BLaER1 (cell line): ENCODE data around the gene CASP5.

Experiments used
- H3K27ac ChIP-seq: shearing (Covaris generic); formaldehyde crosslinking; 2 replicates; pipeline ENCODE4 v1.8.1; 2022
- H3K27me3 ChIP-seq: shearing (Covaris generic); formaldehyde crosslinking; 2 replicates; pipeline ENCODE4 v1.8.1; 2022
- H3K36me3 ChIP-seq: shearing (Covaris generic); formaldehyde crosslinking; 2 replicates; pipeline ENCODE4 v1.8.1; 2022
- H3K4me1 ChIP-seq: shearing (Covaris generic); formaldehyde crosslinking; 2 replicates; pipeline ENCODE4 v1.8.1; 2022
- H3K4me2 ChIP-seq: shearing (Covaris generic); formaldehyde crosslinking; 2 replicates; pipeline ENCODE4 v1.8.1; 2022
- H3K4me3 ChIP-seq: shearing (Covaris generic); formaldehyde crosslinking; 2 replicates; pipeline ENCODE4 v1.8.1; 2022
- H3K9ac ChIP-seq: shearing (Covaris generic); formaldehyde crosslinking; 2 replicates; pipeline ENCODE4 v1.8.1; 2022
- H3K9me3 ChIP-seq: shearing (Covaris generic); formaldehyde crosslinking; 2 replicates; pipeline ENCODE4 v1.8.1; 2022
- H4K20me1 ChIP-seq: shearing (Covaris generic); formaldehyde crosslinking; 2 replicates; pipeline ENCODE4 v1.8.1; 2022
- Cebpa-rat ChIP-seq: shearing (Covaris generic); IDR thresholded peaks from 2 replicates; pipeline ENCODE4 v1.8.1; 2022

The CASP5 gene

DNA sequence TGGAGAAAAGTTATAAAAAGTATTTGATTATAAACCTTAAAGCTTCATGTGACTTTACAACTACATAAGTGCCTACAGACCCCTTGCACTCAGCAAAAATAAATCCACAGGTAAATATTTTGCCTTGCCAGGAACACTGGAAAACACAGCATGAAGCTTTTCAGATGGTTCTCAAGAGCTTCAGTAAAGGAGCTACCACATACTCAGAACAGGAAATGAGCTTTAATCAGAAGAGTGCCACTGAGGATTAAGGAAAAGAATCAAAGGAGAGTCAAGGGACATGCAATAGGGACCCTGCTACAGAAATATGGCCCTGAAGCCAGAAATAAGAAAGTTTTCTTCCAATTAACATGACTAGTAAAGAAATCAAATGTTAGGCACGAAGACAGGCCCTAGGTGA lies 10.8 kb upstream of the CASP5 start:
- Histone ChIP-seq H3K4me2 (no peak overlapping the region), H3K27ac (no peak overlapping the region), H4K20me1 (no peaks in the 10 kb centered on the region), H3K4me1 (0 out of 2 replicates have a peak, but pooled peaks cover 8% of the 10 kb centered on the region), H3K9me3 (peaks cover 18% of the 10 kb centered on the region), H3K9ac (no peak overlapping the region), H3K27me3 (no peaks in the 10 kb centered on the region), H3K4me3 (no peak overlapping the region), H3K36me3 (no peaks in the 10 kb centered on the region)
- no peak for TF ChIP-seq Cebpa-rat

DNA sequence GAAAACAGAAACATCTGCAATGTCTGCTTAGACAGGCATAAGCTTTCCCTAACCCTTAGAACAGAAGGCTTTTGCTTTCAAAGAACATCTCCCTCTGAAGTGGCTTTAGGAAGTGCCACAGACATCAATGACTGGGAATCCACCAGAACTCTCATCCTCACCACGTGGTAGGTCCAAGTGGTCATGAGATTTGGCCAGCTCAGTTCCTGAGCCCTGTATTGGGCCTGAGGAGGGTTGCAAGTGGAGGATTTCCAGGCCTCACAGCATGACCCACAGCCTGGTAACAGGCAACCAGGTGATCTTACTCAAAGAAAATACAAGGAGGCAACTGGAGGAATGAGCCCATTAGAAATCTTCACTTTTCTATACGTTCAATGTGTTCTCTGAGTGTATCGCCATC lies 10.4 kb upstream of the CASP5 start:
- no peak overlapping the region for H3K4me3 ChIP-seq
- H3K4me2 ChIP-seq, result no peak overlapping the region
- peaks cover 16% of the 10 kb centered on the region for H3K9me3 ChIP-seq
- no peaks in the 10 kb centered on the region for H3K27me3 ChIP-seq
- H3K36me3 ChIP-seq, result no peaks in the 10 kb centered on the region
- H4K20me1 ChIP-seq, result no peaks in the 10 kb centered on the region
- no peak overlapping the region for H3K27ac ChIP-seq
- no peak for TF ChIP-seq Cebpa-rat
- 0 out of 2 replicates have a peak, but pooled peaks cover 8% of the 10 kb centered on the region for H3K4me1 ChIP-seq
- no peak overlapping the region for H3K9ac ChIP-seq

DNA sequence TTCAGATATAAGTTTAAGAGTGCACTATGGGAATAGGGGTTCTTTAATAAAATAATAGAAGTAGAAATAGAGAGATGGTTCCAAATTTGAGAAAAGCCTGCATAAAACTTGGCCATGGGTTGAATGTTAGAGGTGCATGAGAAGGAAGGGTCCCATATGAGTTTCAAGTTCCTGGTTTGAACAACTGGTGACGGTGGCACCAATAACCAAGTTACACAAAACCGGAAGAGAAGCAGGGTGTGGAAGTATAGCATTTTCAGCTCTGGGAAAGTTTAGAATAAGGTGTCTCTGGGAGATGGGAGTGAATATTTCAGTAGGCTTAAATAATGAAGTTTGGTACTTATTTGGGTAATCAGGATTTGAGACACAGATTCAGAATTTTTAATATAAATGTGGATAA lies 9.5 kb upstream of the CASP5 start:
- Histone ChIP-seq H4K20me1 (no peaks in the 10 kb centered on the region), H3K4me3 (no peak overlapping the region), H3K4me1 (0 out of 2 replicates have a peak, but pooled peaks cover 8% of the 10 kb centered on the region), H3K9ac (no peak overlapping the region), H3K4me2 (no peak overlapping the region), H3K27me3 (no peaks in the 10 kb centered on the region), H3K36me3 (no peaks in the 10 kb centered on the region), H3K27ac (no peak overlapping the region), H3K9me3 (peaks cover 7% of the 10 kb centered on the region)
- no peak for TF ChIP-seq Cebpa-rat

DNA sequence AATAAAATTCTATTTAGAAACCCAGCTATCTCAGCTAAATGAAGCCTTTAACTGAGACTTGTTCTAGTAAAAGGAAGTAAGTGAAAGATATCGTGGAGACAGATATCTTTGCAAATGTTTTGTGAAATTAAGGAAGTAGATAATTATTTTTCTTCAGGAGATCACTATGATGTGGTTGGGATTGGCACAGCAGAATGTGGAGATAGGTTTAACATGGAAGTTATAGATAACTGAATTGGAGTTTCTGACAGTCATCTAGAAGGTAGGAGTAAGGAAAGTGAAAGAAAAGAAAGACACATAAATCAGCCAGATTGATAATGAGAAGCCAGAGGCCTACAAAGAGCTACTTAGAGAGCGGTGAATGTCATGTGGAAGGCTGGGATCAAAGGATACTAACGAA lies 4.7 kb upstream of the CASP5 start:
- Histone ChIP-seq H3K36me3 (no peaks in the 10 kb centered on the region), H3K4me2 (no peak overlapping the region), H3K27me3 (no peaks in the 10 kb centered on the region), H3K9me3 (no peaks in the 10 kb centered on the region), H3K4me1 (peaks cover 10% of the 10 kb centered on the region), H4K20me1 (no peaks in the 10 kb centered on the region), H3K4me3 (no peak overlapping the region), H3K9ac (no peak overlapping the region), H3K27ac (no peak overlapping the region)
- no peak for TF ChIP-seq Cebpa-rat

DNA sequence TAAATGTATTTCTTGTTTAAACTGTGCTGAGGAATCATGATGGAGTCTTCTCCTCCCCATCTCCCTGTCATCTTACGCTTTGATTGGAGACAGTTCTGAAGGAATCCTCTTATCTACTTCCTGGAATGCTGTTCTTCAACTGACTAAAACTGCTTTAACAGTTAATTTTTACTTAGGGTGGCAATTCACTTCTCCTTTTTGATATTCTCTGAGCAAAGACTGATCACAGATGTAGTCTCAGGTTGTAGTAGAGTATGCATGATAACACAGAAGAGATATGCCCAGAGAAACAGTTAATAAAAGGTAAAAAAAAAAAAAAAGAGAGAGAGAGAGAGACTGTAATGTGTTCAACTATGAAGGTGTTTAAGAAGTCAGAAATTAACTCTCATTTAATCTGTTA lies 1.4 kb upstream of the CASP5 start:
- peaks cover 11% of the 10 kb centered on the region for H3K4me1 ChIP-seq
- H3K27me3 ChIP-seq, result no peaks in the 10 kb centered on the region
- no peak overlapping the region for H3K27ac ChIP-seq
- no peaks in the 10 kb centered on the region for H3K36me3 ChIP-seq
- H3K9me3 ChIP-seq, result no peaks in the 10 kb centered on the region
- TF ChIP-seq Cebpa-rat, result no peak
- H4K20me1 ChIP-seq, result no peaks in the 10 kb centered on the region
- no peak overlapping the region for H3K9ac ChIP-seq
- no peak overlapping the region for H3K4me2 ChIP-seq
- no peak overlapping the region for H3K4me3 ChIP-seq

DNA sequence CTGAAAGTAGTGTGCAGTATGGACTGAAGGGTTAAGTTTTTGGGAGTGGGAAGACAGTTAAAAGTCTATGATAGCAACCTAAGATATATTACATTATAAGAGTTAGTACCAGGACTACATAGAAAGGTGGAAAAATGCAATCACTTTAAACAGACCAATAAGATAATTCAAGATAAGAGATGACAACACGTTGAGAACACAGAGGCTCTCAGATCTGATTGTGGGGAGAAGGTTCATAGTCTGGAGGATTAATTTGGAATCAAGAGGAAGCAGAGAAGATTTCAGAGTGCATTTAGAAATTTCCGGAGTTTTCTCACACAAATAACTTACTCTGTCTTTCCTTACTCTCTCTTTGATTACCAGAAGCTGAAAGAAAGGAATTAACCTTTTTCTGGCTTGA lies 441 bp downstream of the CASP5 start:
- Histone ChIP-seq H4K20me1 (no peaks in the 10 kb centered on the region), H3K36me3 (no peaks in the 10 kb centered on the region), H3K4me3 (no peak overlapping the region), H3K27me3 (no peaks in the 10 kb centered on the region), H3K27ac (no peak overlapping the region), H3K4me1 (peaks cover 11% of the 10 kb centered on the region), H3K4me2 (no peak overlapping the region), H3K9ac (no peak overlapping the region), H3K9me3 (no peaks in the 10 kb centered on the region)
- no peak for TF ChIP-seq Cebpa-rat

DNA sequence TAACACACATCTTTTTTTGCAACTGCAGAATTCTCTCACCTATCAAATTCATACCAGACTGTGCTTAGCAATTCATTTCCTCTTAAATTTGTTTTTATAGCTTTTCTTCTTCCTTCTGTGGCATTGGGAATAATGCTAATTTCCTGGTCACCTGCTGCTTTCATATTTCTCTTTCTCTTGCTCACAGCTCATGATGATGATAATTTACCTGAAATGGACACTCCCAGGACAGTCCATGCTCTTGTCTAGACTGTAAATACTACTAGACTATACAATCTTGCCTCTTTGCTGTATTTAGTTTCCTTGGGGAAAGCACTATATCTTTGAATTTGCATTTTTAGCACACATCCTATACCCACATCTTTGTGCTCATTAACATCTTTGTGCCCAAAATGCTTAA lies 15.5 kb downstream of the CASP5 start:
- H3K27ac ChIP-seq, result no peak overlapping the region
- H3K9me3 ChIP-seq, result no peaks in the 10 kb centered on the region
- no peak overlapping the region for H3K4me2 ChIP-seq
- no peaks in the 10 kb centered on the region for H3K4me1 ChIP-seq
- no peak overlapping the region for H3K4me3 ChIP-seq
- no peaks in the 10 kb centered on the region for H3K27me3 ChIP-seq
- no peak for TF ChIP-seq Cebpa-rat
- H4K20me1 ChIP-seq, result no peaks in the 10 kb centered on the region
- no peaks in the 10 kb centered on the region for H3K36me3 ChIP-seq
- H3K9ac ChIP-seq, result no peak overlapping the region

DNA sequence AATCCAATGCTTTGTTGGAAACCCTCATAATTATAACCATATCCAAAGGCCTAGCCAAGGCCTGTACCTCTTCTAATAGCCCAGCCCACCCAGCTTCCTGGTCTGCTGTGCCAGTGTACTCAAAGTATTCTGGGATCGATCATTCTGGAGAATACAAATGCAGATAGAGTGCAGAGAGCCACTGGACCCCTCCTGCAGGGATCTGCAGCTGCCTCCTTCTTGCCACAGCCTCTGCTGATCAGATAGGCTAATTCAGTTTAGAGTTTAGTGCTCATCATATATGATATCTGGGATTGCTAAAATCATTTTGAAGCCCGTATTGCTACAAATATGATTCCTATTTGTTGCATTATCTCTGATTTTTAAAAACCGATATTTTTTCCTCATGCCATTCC lies 17.5 kb downstream of the CASP5 start:
- Histone ChIP-seq H3K27ac (no peak overlapping the region), H4K20me1 (no peaks in the 10 kb centered on the region), H3K4me2 (no peak overlapping the region), H3K9ac (no peak overlapping the region), H3K4me3 (no peak overlapping the region), H3K4me1 (no peaks in the 10 kb centered on the region), H3K9me3 (no peaks in the 10 kb centered on the region), H3K36me3 (no peaks in the 10 kb centered on the region), H3K27me3 (no peaks in the 10 kb centered on the region)
- no peak for TF ChIP-seq Cebpa-rat

DNA sequence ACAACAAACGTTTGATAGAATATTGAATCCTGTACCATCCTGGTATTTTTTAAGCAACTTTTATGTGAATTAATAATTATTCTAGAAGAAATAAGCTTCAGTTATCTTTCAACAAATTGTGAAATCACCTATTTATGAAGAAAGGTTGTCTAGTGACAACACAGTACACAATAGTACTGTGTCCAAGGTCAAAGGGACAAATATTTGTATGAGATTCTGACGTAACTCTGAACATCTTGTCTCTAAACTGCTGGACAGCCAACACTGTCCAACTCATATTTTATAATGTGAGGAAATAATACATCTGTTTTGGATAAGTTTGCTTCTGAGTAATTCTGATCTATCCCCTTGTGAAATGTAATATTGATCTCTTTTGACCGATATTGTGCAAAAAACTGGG lies 18.9 kb downstream of the CASP5 start:
- H3K36me3 ChIP-seq, result no peaks in the 10 kb centered on the region

DNA sequence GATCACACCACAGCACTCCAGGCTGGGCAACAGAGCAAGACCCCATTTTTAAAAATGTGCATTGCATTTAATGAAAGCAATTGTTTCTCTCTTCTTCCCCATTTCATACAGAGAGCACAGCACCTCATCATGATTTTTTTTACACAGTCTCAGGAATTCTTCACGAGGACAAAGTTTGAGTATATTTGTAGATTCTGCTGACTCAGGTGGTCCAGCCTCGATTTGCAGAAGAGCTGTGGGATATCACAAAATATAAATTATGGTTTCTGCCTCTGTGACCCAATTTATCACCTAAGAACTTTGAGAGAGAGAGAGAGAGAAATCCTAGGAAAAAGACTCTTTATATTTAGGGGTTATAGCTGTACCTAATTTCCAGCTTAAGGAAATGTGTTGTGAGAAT lies 19.8 kb downstream of the CASP5 start:
- Histone ChIP-seq H3K27me3 (no peaks in the 10 kb centered on the region), H3K36me3 (no peaks in the 10 kb centered on the region), H3K4me1 (no peaks in the 10 kb centered on the region), H3K4me2 (no peak overlapping the region), H3K9me3 (no peaks in the 10 kb centered on the region), H3K9ac (no peak overlapping the region), H3K4me3 (no peak overlapping the region), H4K20me1 (no peaks in the 10 kb centered on the region), H3K27ac (no peak overlapping the region)
- TF ChIP-seq Cebpa-rat, result no peak

More for the DNA sequence above, 18.9 kb downstream of the CASP5 start:
- H3K4me2 ChIP-seq, result no peak overlapping the region
- no peaks in the 10 kb centered on the region for H4K20me1 ChIP-seq
- no peaks in the 10 kb centered on the region for H3K27me3 ChIP-seq
- H3K4me3 ChIP-seq, result no peak overlapping the region
- no peak overlapping the region for H3K27ac ChIP-seq
- no peak overlapping the region for H3K9ac ChIP-seq
- no peaks in the 10 kb centered on the region for H3K9me3 ChIP-seq
- TF ChIP-seq Cebpa-rat, result no peak
- H3K4me1 ChIP-seq, result no peaks in the 10 kb centered on the region

DNA sequence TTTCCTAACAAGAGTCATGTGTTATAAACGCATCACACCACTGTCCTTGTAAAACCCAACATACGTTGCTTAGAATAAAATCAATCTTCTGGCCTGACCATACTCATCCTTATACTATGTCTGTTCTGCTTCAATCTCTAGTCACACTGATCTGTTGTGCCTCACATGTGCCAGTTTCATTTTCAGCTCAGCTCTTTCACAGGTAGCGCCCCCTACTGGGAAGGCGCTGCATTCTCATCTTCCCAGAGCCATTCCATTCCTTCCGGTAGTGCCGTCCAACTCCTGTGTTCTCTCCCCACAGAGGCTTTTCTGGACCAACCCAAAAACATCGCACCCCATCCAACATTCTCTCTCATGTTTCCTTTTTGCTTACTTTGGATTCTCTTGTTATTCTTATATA lies 22.2 kb downstream of the CASP5 start:
- H4K20me1 ChIP-seq, result no peaks in the 10 kb centered on the region
- H3K36me3 ChIP-seq, result no peaks in the 10 kb centered on the region
- TF ChIP-seq Cebpa-rat, result no peak
- H3K9ac ChIP-seq, result no peak overlapping the region
- no peaks in the 10 kb centered on the region for H3K27me3 ChIP-seq
- no peaks in the 10 kb centered on the region for H3K9me3 ChIP-seq
- no peaks in the 10 kb centered on the region for H3K4me1 ChIP-seq
- H3K27ac ChIP-seq, result no peak overlapping the region
- H3K4me2 ChIP-seq, result no peak overlapping the region
- H3K4me3 ChIP-seq, result no peak overlapping the region
